HL-60 (cell line): ENCODE measurements around the gene APAF1.

Source experiments
- POLR2AphosphoS5 ChIP-seq: IDR thresholded peaks from 2 replicates; pipeline ENCODE4 v1.6.1; 2012; ENCODE audit warnings: low read depth
- TF ChIP-seq, protein P1 (sequence below): IDR thresholded peaks from one replicate; pipeline ENCODE4 v1.5.1; 2011; ENCODE audit warnings: low read length, control low read depth, inconsistent platforms; ENCODE audit not compliant: insufficient read depth

- TF ChIP-seq, protein P1, sequence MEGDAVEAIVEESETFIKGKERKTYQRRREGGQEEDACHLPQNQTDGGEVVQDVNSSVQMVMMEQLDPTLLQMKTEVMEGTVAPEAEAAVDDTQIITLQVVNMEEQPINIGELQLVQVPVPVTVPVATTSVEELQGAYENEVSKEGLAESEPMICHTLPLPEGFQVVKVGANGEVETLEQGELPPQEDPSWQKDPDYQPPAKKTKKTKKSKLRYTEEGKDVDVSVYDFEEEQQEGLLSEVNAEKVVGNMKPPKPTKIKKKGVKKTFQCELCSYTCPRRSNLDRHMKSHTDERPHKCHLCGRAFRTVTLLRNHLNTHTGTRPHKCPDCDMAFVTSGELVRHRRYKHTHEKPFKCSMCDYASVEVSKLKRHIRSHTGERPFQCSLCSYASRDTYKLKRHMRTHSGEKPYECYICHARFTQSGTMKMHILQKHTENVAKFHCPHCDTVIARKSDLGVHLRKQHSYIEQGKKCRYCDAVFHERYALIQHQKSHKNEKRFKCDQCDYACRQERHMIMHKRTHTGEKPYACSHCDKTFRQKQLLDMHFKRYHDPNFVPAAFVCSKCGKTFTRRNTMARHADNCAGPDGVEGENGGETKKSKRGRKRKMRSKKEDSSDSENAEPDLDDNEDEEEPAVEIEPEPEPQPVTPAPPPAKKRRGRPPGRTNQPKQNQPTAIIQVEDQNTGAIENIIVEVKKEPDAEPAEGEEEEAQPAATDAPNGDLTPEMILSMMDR, result no peak
- TF ChIP-seq POLR2AphosphoS5, result no peak
These were observed 113.2 kb downstream of the APAF1 start for GRCh38 chr12:98758331-98758730.
